ENCODE data around the gene OMA1. TPM values are rescaled to one million over a fixed set of nuclear protein-coding genes. Genes with fewer than 3 reads are reported as not detected.

The OMA1 gene
- polyA plus RNA-seq, 3 donors: 11.2 to 24.5 (median 15.3) TPM

DNA sequence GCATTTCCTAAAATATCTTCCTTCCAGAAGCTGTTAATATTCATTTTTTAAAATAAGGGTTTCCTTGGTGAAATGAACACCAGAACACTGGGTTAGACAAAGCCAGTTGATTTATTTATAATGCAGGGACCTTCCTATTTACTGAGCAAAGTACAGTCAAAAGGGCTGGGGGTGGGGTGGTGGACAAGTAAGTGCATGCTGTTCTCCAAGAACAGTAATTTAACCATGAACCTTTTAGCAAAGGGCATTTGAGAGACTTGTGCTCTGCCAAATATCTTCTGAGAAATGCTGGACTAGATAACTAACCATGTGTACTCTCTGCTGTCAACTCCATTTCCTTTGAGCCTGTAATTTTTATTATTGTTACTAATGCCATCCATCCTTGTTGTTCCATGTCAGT lies 100.2 kb downstream of the OMA1 start:
- no peak overlapping the region for H3K4me2 ChIP-seq (replicated peaks; ENCODE audit: extremely low read depth, low read length, poor library complexity, severe bottlenecking)
- H3K9ac ChIP-seq (ENCODE audit: insufficient read depth, low read length, poor library complexity, severe bottlenecking): no peak overlapping the region
- no peaks in the 10 kb centered on the region for H3K36me3 Mint-ChIP-seq
- no peak for DNase-seq
- H3K27ac Mint-ChIP-seq: no peak overlapping the region
- H3K79me2 ChIP-seq (ENCODE audit: insufficient read depth, low read length): no peaks in the 10 kb centered on the region
- H3K36me3 ChIP-seq (replicated peaks in 1 of 2; ENCODE audit: control insufficient read depth in 1 of 2, insufficient read depth in 2 of 2, low read length in 2 of 2): no peaks in the 10 kb centered on the region
- intact Hi-C loops (cut with micrococcal nuclease): no loop called here
- no peaks in the 10 kb centered on the region for H3K27me3 ChIP-seq (ENCODE audit: control insufficient read depth in 2 of 2, insufficient read depth in 2 of 2, low read length in 2 of 2)
- peaks cover 0 to 2% (median 0%) of the 10 kb centered on the region in 3 donors for H3K27me3 Mint-ChIP-seq (ENCODE audit: low read depth in 3 of 3)
- TF ChIP-seq, protein P1, sequence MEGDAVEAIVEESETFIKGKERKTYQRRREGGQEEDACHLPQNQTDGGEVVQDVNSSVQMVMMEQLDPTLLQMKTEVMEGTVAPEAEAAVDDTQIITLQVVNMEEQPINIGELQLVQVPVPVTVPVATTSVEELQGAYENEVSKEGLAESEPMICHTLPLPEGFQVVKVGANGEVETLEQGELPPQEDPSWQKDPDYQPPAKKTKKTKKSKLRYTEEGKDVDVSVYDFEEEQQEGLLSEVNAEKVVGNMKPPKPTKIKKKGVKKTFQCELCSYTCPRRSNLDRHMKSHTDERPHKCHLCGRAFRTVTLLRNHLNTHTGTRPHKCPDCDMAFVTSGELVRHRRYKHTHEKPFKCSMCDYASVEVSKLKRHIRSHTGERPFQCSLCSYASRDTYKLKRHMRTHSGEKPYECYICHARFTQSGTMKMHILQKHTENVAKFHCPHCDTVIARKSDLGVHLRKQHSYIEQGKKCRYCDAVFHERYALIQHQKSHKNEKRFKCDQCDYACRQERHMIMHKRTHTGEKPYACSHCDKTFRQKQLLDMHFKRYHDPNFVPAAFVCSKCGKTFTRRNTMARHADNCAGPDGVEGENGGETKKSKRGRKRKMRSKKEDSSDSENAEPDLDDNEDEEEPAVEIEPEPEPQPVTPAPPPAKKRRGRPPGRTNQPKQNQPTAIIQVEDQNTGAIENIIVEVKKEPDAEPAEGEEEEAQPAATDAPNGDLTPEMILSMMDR (IDR thresholded peaks at IDR 0.05): no peak
- H3K9me3 ChIP-seq (replicated peaks in 1 of 2; ENCODE audit: control insufficient read depth in 1 of 2, insufficient read depth in 1 of 2, low read length in 2 of 2): no peaks in the 10 kb centered on the region
- no peak overlapping the region for H3K4me3 ChIP-seq (replicated peaks in 1 of 3; ENCODE audit: low read depth in 2 of 3, low read length in 3 of 3)
- no peak overlapping the region for H3K4me3 Mint-ChIP-seq
- no peak overlapping the region for H2AFZ ChIP-seq (ENCODE audit: insufficient read depth, low read depth, low read length, poor library complexity, severe bottlenecking)
- H3K4me1 ChIP-seq (ENCODE audit: control insufficient read depth in 1 of 2, insufficient read depth in 2 of 2, low read length in 2 of 2): no peaks in the 10 kb centered on the region
- H3K9me3 Mint-ChIP-seq: no peaks in the 10 kb centered on the region
- no peaks in the 10 kb centered on the region for H4K20me1 ChIP-seq (ENCODE audit: insufficient read depth, low read length)
- H3K4me1 Mint-ChIP-seq: no peaks in the 10 kb centered on the region
- H3K27ac ChIP-seq (ENCODE audit: low read depth in 1 of 2, low read length in 2 of 2): no peak overlapping the region

DNA sequence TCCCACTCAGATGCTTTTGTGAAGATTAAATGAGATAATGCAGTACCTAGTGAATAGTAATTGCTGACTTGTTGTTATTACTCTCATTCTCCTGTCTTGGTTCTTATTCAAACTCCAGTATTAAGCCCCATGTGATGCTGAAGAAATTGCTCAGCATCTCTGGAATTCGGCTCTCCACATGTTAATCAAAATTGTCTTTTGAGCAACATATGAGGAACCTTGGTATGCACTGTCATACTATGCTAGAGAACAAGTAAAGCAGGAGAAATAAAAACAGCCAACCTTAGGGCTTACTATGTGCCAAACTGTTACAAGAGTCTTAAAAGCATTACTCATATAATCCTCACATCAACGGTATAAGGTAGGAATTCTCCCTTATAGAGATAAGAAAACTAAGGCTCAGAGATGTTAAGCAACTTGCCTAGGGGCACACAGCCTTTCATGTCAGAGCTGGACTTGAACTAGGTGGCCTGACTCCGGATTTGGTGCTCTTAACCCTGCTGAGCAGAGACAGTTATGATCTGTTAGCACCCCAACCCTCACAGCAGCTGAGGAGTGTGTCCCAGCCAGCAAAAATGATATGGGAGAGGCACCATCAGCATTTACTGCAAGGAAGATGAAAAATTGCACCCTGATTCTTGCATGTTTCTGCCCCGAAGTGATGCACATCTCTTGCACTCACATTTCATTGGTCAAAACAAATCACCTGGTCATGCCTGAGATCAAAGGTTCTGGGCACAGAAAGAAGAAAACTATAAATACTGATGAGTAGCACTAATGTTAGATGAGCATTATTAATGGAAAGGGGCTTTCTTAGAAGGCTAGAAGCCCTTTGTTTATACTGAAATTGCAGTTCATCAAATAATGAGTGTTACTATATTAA lies 102.3 kb downstream of the OMA1 start:
- Mint-ChIP-seq H3K27me3 (ENCODE audit: low read depth in 3 of 3) (peaks cover 0 to 2% (median 0%) of the 10 kb centered on the region in 3 donors), H3K4me3 (no peak overlapping the region), H3K4me1 (no peaks in the 10 kb centered on the region), H3K36me3 (no peaks in the 10 kb centered on the region), H3K9me3 (no peaks in the 10 kb centered on the region), H3K27ac (no peak overlapping the region)
- no peaks in the 10 kb centered on the region for H3K4me1 ChIP-seq (ENCODE audit: control insufficient read depth in 1 of 2, insufficient read depth in 2 of 2, low read length in 2 of 2)
- H3K4me3 ChIP-seq (replicated peaks in 1 of 3; ENCODE audit: low read depth in 2 of 3, low read length in 3 of 3): no peak overlapping the region
- H2AFZ ChIP-seq (ENCODE audit: insufficient read depth, low read depth, low read length, poor library complexity, severe bottlenecking): no peak overlapping the region
- no peak overlapping the region for H3K27ac ChIP-seq (ENCODE audit: low read depth in 1 of 2, low read length in 2 of 2)
- no peak overlapping the region for H3K9ac ChIP-seq (ENCODE audit: insufficient read depth, low read length, poor library complexity, severe bottlenecking)
- no peaks in the 10 kb centered on the region for H4K20me1 ChIP-seq (ENCODE audit: insufficient read depth, low read length)
- H3K4me2 ChIP-seq (replicated peaks; ENCODE audit: extremely low read depth, low read length, poor library complexity, severe bottlenecking): no peak overlapping the region
- WGBS (ENCODE audit: insufficient coverage): 93% methylated on average over 3 of the region's 4 CpGs
- H3K27me3 ChIP-seq (ENCODE audit: control insufficient read depth in 2 of 2, insufficient read depth in 2 of 2, low read length in 2 of 2): no peaks in the 10 kb centered on the region
- no peak for DNase-seq
- intact Hi-C loops (cut with micrococcal nuclease): no loop called here
- TF ChIP-seq, protein P1 (IDR thresholded peaks at IDR 0.05): no peak
- H3K36me3 ChIP-seq (replicated peaks in 1 of 2; ENCODE audit: control insufficient read depth in 1 of 2, insufficient read depth in 2 of 2, low read length in 2 of 2): no peaks in the 10 kb centered on the region
- no peaks in the 10 kb centered on the region for H3K79me2 ChIP-seq (ENCODE audit: insufficient read depth, low read length)
- H3K9me3 ChIP-seq (replicated peaks in 1 of 2; ENCODE audit: control insufficient read depth in 1 of 2, insufficient read depth in 1 of 2, low read length in 2 of 2): no peaks in the 10 kb centered on the region
